Adrenal gland (tissue), 12 donors: ENCODE results near the gene CALHM1. TPM values are rescaled to one million over a fixed set of nuclear protein-coding genes. Genes with fewer than 3 reads are reported as not detected.
A peak's percentile ranks its signal among the peaks of the same experiment; 100 is the strongest.

Source experiments
- DNase-seq, 7 donors: peaks; one replicate each; pipeline ENCODE4 v3.0.0-alpha.2; 2019 to 2020
- H3K27ac ChIP-seq, 5 donors: fragments of 200-600 bp; sonication (generic) in 4 of 5; 1 replicate in 3 of 5; 2 replicates in 2 of 5; pipeline versions ENCODE4 v1.5.1 to v1.8.0; 2016 to 2020; ENCODE audit warnings: mild to moderate bottlenecking in 1 of 5
- H3K27me3 ChIP-seq: fragments of 200-600 bp; 2 replicates; pipeline ENCODE4 v1.8.0; 2021
- H3K36me3 ChIP-seq, 2 donors: fragments of 200-600 bp; replicated peaks in 1 of 2; 1 replicate in 1 of 2; 2 replicates in 1 of 2; pipeline versions ENCODE4 v1.5.1 to v1.8.0; 2018 to 2022
- H3K4me1 ChIP-seq, 2 donors: fragments of 200-600 bp; replicated peaks in 1 of 2; 1 replicate in 1 of 2; 2 replicates in 1 of 2; pipeline versions ENCODE4 v1.5.1 to v1.8.0; 2018 to 2021
- H3K4me3 ChIP-seq, 4 donors: fragments of 200-600 bp; sonication (generic) in 3 of 4; one replicate each; pipeline ENCODE4 v1.5.1; 2016 to 2018
- H3K9me3 ChIP-seq, 3 donors: fragments of 200-600 bp; sonication (generic) in 1 of 3; replicated peaks in 1 of 3; 1 replicate in 2 of 3; 2 replicates in 1 of 3; pipeline versions ENCODE4 v1.5.1 to v1.8.0; 2016 to 2021
- CTCF ChIP-seq, 6 experiments: fragments of 450-650 bp in 4 of 6; fragments of 200-600 bp in 2 of 6; sonication (generic) in 1 of 6; IDR thresholded peaks; 1 replicate in 5 of 6; 2 replicates in 1 of 6; pipeline versions ENCODE4 v1.5.1 to v1.8.0; 2016 to 2021; ENCODE audit warnings: antibody characterized with exemption in 6 of 6, mild to moderate bottlenecking in 2 of 6, moderate library complexity in 1 of 6
- POLR2A ChIP-seq, 2 donors: fragments of 450-650 bp; IDR thresholded peaks; one replicate each; pipeline ENCODE4 v1.6.1; 2017; ENCODE audit warnings: antibody characterized with exemption in 2 of 2, mild to moderate bottlenecking in 2 of 2, moderate library complexity in 1 of 2
- WGBS, 4 donors: extraction: QIAGEN DNeasy Blood & Tissue Kit in 2 of 4; methylation state at CpG; one replicate each; pipeline versions ENCODE4 v1.1.5 to v1.1.7; 2013 to 2017; 5-methylcytosine and 5-hydroxymethylcytosine counted together
- intact Hi-C, 2 donors: fragments of 100-400 bp; cut with DNase I; formaldehyde crosslinking; loops; one replicate each; pipeline versions ENCODE4 v1.14.1 to v1.15.0; 2022 to 2023
- polyA plus RNA-seq, 3 donors: library from polyadenylated mRNA; stranded (reverse); fragments of 200-250 nt in 2 of 3; fragments of 350-450 nt in 1 of 3; fragmentation: Illumina TruSeq in 1 of 3; extraction: RNeasy Lipid Tissue Mini Kit (QIAGEN cat#74804) in 1 of 3; gene quantifications; one replicate each; pipeline ENCODE4 v1.2.3, GENCODE V29; 2013 to 2014
- total RNA-seq, 9 donors: library from RNA; depleted of rRNA in 4 of 9; stranded (reverse); fragments of >200 nt in 4 of 9; fragments of 120-200 nt in 1 of 9; fragmentation: NEBNext Ultra II Directional in 1 of 9; extraction: Animal tissue kit (Norgen Biotek cat#: 25700) in 1 of 9; gene quantifications; one replicate each; pipeline versions ENCODE4 v1.1.0 to v1.2.4, GENCODE V29; 2013 to 2023
- donor health status: healthy with polysubstance abuse.
- donor health status: Bipolar disorder and iron deficiency.
- donor health status: DM: yes; HTN: yes; CAD: no.
- donor health status: DM: no; HTN: no; CAD: no.
- donor health status: DM: no; HTN: no; CAD: no.
- donor health status: DM: yes; HTN: yes; CAD: no.

The CALHM1 gene
- total and polyA plus RNA-seq, 12 donors = not detected

- Histone ChIP-seq H3K27ac (no peak overlapping the region), H3K36me3 (peaks cover 0 to 79% of the 10 kb centered on the region in 2 donors), H3K9me3 (no peaks in the 10 kb centered on the region), H3K27me3 (no peaks in the 10 kb centered on the region), H3K4me3 (no peak overlapping the region), H3K4me1 (peaks cover 17 to 24% of the 10 kb centered on the region in 2 donors)
- 90 to 100% (median 95%) methylated on average over 4 of the region's 4 CpGs for WGBS, 4 donors
- no peak for TF ChIP-seq POLR2A (IDR thresholded peaks at IDR 0.05)
- TF ChIP-seq CTCF (IDR thresholded peaks at IDR 0.05) = no peak
- intact Hi-C loops = no loop called here
- DNase-seq = no peak
Measured at GRCh38 chr10:103439776-103440175, 18.9 kb downstream of the CALHM1 start.

GRCh38 chr10:103433858-103434257 lies 24.8 kb downstream of the CALHM1 start:
- intact Hi-C loops = no loop called here
- H3K4me1 ChIP-seq = peaks cover 6 to 9% of the 10 kb centered on the region in 2 donors
- H3K9me3 ChIP-seq = no peaks in the 10 kb centered on the region
- no peaks in the 10 kb centered on the region for H3K27me3 ChIP-seq
- peak in 6 of 7 donors; percentile 69 to 87 (median 79) for DNase-seq
- no peak overlapping the region for H3K27ac ChIP-seq
- 46 to 59% (median 54%) methylated on average over 2 of the region's 2 CpGs for WGBS, 4 donors
- H3K4me3 ChIP-seq = no peak overlapping the region
- H3K36me3 ChIP-seq = peaks cover 0 to 52% of the 10 kb centered on the region in 2 donors
- TF ChIP-seq CTCF (IDR thresholded peaks at IDR 0.05) = no peak
- TF ChIP-seq POLR2A (IDR thresholded peaks at IDR 0.05) = no peak

- Histone ChIP-seq H3K4me1 (peaks cover 6 to 9% of the 10 kb centered on the region in 2 donors), H3K9me3 (no peaks in the 10 kb centered on the region), H3K27ac (no peak overlapping the region), H3K4me3 (no peak overlapping the region), H3K27me3 (no peaks in the 10 kb centered on the region), H3K36me3 (peaks cover 0 to 52% of the 10 kb centered on the region in 2 donors)
- 67 to 81% (median 78%) methylated on average over 8 of the region's 8 CpGs for WGBS, 4 donors
- intact Hi-C loops = no loop called here
- no peak for TF ChIP-seq POLR2A (IDR thresholded peaks at IDR 0.05)
- no peak for TF ChIP-seq CTCF (IDR thresholded peaks at IDR 0.05)
- DNase-seq = no peak
Measured at GRCh38 chr10:103431902-103432301, 26.8 kb downstream of the CALHM1 start.

GRCh38 chr10:103429647-103430046 lies 29.1 kb downstream of the CALHM1 start:
- WGBS, 4 donors = 91 to 96% (median 94%) methylated on average over 5 of the region's 5 CpGs
- DNase-seq = no peak
- peaks cover 0 to 53% of the 10 kb centered on the region in 2 donors for H3K36me3 ChIP-seq
- intact Hi-C loops = no loop called here
- no peaks in the 10 kb centered on the region for H3K27me3 ChIP-seq
- H3K9me3 ChIP-seq = no peaks in the 10 kb centered on the region
- H3K4me3 ChIP-seq = no peak overlapping the region
- TF ChIP-seq POLR2A (IDR thresholded peaks at IDR 0.05) (no peak), CTCF (IDR thresholded peaks at IDR 0.05) (no peak)
- no peak overlapping the region for H3K27ac ChIP-seq
- H3K4me1 ChIP-seq = peaks cover 6 to 9% of the 10 kb centered on the region in 2 donors
